ENCODE results near the gene GAS1. TPM values are rescaled to one million over a fixed set of nuclear protein-coding genes. Genes with fewer than 3 reads are reported as not detected.

Gene GAS1
- 1 to 10 TPM in 5 of 6 experiments, under 1 TPM in 1; 0.93 to 3.7 (median 2.4) TPM for total RNA-seq
- long read RNA-seq = 0 reads

DNA sequence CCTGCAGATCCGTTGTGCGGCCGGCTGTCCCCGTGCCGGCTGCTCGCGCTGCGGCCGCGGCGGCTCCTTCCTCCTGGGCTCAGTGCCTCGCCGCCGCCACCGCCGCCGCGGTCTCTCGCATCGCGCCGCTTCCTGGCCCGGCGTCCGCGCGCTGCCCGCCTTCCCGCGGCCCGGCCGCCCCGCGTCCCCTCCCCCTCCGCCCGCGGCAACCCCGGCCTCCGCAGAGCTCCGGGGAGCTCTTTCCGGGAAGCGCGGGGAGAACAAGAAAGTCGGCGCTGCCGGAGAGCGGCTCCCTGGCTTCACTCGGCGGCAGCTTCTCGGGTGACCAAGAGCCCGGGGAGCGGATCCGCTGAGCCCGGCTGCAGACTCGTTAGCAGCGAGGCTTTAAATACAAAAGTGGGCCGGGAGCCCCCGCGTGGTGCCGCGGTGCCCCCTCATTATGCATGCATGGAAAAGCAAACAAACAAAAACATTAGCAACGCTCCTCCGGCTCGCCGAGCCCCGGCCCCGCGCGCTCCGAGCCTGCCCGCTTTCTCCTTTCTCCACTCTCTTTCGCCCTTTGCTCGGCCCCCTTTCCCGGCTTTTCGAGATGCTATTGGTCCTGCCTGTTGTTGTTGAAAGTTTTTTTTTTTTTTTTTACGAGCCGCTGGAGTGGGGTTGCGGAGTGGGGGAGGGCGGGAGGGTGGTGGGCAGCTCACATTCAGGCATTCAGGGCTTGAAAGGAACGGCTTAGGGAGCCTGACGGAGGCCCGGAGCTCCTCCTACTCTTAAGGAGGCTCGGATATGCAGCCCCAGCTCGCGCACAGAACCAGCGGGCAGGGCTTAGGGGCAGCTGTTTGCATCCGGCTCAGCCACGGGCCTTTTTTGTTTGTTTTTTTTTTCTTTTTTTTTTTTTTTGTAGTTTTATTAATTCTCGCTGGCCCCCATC is at the start of gene GAS1:
Gene GAS1 (minus strand): TSS at position 361 of the 928 bp plus-strand sequence. CDS start 727 bp downstream, outside the sequence.
- TF ChIP-seq POLR2A (IDR thresholded peaks at IDR 0.05) = peak; percentile 34
- TF ChIP-seq, protein P1, sequence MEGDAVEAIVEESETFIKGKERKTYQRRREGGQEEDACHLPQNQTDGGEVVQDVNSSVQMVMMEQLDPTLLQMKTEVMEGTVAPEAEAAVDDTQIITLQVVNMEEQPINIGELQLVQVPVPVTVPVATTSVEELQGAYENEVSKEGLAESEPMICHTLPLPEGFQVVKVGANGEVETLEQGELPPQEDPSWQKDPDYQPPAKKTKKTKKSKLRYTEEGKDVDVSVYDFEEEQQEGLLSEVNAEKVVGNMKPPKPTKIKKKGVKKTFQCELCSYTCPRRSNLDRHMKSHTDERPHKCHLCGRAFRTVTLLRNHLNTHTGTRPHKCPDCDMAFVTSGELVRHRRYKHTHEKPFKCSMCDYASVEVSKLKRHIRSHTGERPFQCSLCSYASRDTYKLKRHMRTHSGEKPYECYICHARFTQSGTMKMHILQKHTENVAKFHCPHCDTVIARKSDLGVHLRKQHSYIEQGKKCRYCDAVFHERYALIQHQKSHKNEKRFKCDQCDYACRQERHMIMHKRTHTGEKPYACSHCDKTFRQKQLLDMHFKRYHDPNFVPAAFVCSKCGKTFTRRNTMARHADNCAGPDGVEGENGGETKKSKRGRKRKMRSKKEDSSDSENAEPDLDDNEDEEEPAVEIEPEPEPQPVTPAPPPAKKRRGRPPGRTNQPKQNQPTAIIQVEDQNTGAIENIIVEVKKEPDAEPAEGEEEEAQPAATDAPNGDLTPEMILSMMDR (IDR thresholded peaks at IDR 0.05) = no peak
- H3K36me3 ChIP-seq = no peaks in the 10 kb centered on the region
- DNase-seq = peak; percentile 83 to 90 (median 86)
- H3K9me3 ChIP-seq = no peaks in the 10 kb centered on the region
- no peaks in the 10 kb centered on the region for H3K27me3 ChIP-seq
- WGBS (ENCODE audit: insufficient coverage, low coverage, low lambda C conversion rate, missing lambda C conversion rate) = 0% methylated on average over 21 of the region's 89 CpGs
- intact Hi-C loops (cut with DNase I) = no loop called here
- peaks cover 0 to 24% (median 9%) of the 10 kb centered on the region in 4 donors for H3K4me1 ChIP-seq
- ATAC-seq = peak; percentile 69 to 86 (median 81)
- H3K27ac ChIP-seq = peak within 1 kb of the TSS; percentile 34 to 87 (median 67)
- peak within 1 kb of the TSS; percentile 68 to 77 (median 68) for H3K4me3 ChIP-seq

GRCh38 chr9:86994231-86994630 is 46.9 kb upstream of the GAS1 start:
- Histone ChIP-seq H3K9me3 (no peaks in the 10 kb centered on the region), H3K27ac (no peak overlapping the region), H3K4me1 (no peaks in the 10 kb centered on the region), H3K36me3 (no peaks in the 10 kb centered on the region), H3K27me3 (no peaks in the 10 kb centered on the region), H3K4me3 (no peak overlapping the region)
- DNase-seq (no peak), ATAC-seq (no peak)
- no peak for TF ChIP-seq POLR2A (IDR thresholded peaks at IDR 0.05)
- TF ChIP-seq, protein P1 (IDR thresholded peaks at IDR 0.05) = no peak
- WGBS (ENCODE audit: insufficient coverage, low coverage, low lambda C conversion rate, missing lambda C conversion rate) = 41% methylated on average over 1 of the region's 1 CpG
- intact Hi-C loops (cut with DNase I) = no loop called here

DNA sequence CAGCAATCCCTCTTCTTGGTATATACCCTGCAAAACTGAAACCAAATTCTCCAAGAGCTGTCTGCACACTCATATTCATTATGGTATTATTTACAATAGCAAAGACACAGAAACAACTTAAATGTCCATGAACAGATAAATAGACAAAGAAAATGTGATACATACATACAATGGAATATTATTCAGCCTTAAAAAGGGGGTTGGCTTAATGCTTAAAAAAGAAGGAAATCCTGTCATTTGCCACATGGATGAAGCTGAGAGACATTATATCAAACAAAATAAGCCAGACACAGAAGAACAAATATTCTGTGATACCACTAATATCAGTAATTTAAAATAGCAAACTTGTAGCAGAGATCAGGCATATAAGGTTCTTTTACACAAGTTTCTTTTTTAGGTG is 46.5 kb upstream of the GAS1 start:
- H3K4me3 ChIP-seq = no peak overlapping the region
- DNase-seq (no peak), ATAC-seq (no peak)
- H3K27ac ChIP-seq = no peak overlapping the region
- H3K36me3 ChIP-seq = no peaks in the 10 kb centered on the region
- no peaks in the 10 kb centered on the region for H3K9me3 ChIP-seq
- intact Hi-C loops (cut with DNase I) = no loop called here
- H3K27me3 ChIP-seq = no peaks in the 10 kb centered on the region
- H3K4me1 ChIP-seq = no peaks in the 10 kb centered on the region
- no peak for TF ChIP-seq POLR2A (IDR thresholded peaks at IDR 0.05)
- TF ChIP-seq, protein P1 (IDR thresholded peaks at IDR 0.05) = no peak

GRCh38 chr9:86991077-86991476 is 43.8 kb upstream of the GAS1 start:
- no peak for DNase-seq
- 63% methylated on average over 3 of the region's 4 CpGs for WGBS (ENCODE audit: insufficient coverage, low coverage, low lambda C conversion rate, missing lambda C conversion rate)
- intact Hi-C loops (cut with DNase I) = no loop called here

More at GRCh38 chr9:86991077-86991476, 43.8 kb upstream of the GAS1 start:
- ATAC-seq = no peak
- H3K4me1 ChIP-seq = no peaks in the 10 kb centered on the region
- no peak overlapping the region for H3K4me3 ChIP-seq
- H3K27me3 ChIP-seq = no peaks in the 10 kb centered on the region
- TF ChIP-seq POLR2A (IDR thresholded peaks at IDR 0.05) = no peak
- TF ChIP-seq, protein P1 (IDR thresholded peaks at IDR 0.05) = no peak
- no peak overlapping the region for H3K27ac ChIP-seq
- no peaks in the 10 kb centered on the region for H3K9me3 ChIP-seq
- H3K36me3 ChIP-seq = no peaks in the 10 kb centered on the region

Data from right lobe of liver (tissue), 6 donors.